Measurements from ENCODE around the gene DYSF. TPM values are rescaled to one million over a fixed set of nuclear protein-coding genes. Genes with fewer than 3 reads are reported as not detected.

The DYSF gene
- total RNA-seq, 1 donor from 2014 or later: 48.8 TPM

DNA sequence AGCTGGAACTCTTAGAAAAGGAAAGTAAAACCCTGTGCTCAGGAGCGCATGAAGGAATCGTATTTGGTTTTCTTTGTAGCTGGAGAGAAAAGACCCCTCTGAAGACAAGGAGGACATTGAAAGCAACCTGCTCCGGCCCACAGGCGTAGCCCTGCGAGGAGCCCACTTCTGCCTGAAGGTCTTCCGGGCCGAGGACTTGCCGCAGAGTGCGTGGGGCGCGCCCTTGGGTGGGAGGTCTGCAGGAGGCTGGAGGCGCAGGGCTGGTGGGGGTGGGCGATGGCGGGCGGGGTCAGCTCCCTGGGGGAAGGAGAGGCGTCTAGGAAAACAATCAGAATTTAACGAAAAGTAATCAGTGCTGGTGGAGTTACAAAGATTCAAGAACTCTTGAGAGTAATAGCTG is 72.8 kb downstream of the DYSF start:
- no peak for DNase-seq (ENCODE audit: low read depth in 2 of 2)

GRCh38 chr2:71526975-71527374 is 73.6 kb downstream of the DYSF start:
- no peak for DNase-seq (ENCODE audit: low read depth in 2 of 2)

DNA sequence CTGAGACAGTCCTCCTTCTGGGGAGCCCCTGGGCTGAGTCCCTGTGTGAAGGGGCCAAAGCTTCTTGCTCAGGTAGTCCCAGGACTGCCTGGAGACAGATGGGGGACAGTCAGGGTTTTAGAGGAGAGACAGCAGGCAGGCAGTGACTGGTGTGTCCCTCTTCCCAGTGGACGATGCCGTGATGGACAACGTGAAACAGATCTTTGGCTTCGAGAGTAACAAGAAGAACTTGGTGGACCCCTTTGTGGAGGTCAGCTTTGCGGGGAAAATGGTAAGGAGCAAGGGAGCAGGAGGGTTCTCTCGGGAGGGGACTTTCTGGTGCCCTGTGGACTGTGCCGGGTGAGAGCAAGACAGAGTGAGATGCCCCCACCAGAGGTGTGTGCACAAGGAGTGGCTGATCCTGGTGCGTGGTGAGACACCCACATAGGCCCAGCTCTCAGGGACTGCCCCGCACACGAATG is 74.8 kb downstream of the DYSF start:
- DNase-seq (ENCODE audit: low read depth in 2 of 2): no peak

DNA sequence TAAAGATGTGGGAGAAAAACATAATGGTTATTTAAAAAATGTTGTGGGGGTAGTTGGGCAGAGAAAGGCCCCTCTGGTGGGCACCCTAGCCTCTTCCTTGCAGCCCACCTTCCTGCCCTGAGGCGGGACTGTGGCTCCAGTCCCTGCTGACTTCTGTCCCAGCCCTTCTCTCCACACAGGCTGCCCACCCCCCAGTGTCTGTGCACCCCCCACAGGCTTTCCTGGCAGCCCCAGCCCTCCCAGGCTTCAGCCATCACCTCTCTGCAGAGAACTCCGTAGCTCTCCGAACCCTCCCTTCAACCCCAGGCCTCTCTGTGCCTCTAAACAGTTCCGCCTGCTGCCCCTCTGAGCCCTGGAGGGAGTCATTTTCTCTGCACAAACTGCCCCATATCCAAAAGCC is 75.4 kb downstream of the DYSF start:
- DNase-seq (ENCODE audit: low read depth in 2 of 2): no peak

- DNase-seq (ENCODE audit: low read depth in 2 of 2): no peak
These were observed 76.8 kb downstream of the DYSF start for GRCh38 chr2:71530211-71530610.

DNA sequence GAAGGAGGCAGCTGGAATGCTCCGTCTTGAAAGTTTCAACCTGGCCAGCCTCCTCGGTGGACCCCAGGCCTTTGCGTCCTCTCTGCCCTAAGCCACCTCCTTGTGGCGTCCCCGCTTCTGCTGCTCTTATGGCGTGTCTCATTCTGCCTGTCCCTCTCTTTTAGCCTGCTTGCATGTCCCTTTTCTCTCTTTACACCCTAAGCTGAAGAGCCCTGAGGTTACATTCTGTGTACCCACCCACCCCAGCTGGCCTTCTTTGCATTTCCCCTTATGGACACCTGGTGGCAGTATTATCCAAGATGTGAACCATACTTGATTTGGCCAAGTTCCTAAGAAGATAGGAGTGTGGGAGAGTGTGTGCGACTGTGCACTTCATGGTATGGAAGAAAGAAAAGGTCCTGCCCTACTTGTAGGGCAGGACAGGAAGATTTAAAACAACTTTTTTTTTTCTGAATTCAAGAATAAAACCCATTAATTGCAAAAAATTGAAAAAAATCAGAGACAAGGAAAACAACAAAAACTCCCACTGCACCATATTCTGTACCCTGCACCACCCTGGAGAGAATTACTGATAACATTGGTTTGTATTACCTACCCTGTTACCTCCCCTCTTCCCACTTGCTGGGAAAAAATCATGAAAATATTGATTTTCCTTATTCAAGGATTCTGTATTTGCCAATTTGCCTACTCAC is 77.4 kb downstream of the DYSF start:
- DNase-seq (ENCODE audit: low read depth in 2 of 2): peak; percentile 60 to 65

- DNase-seq (ENCODE audit: low read depth in 2 of 2): peak; percentile 35 to 81
These were observed 78.2 kb downstream of the DYSF start for GRCh38 chr2:71531522-71532047.

GRCh38 chr2:71532327-71532726 is 79.0 kb downstream of the DYSF start:
- DNase-seq (ENCODE audit: low read depth in 2 of 2): no peak

GRCh38 chr2:71534201-71534600 is 80.8 kb downstream of the DYSF start:
- no peak for DNase-seq (ENCODE audit: low read depth in 2 of 2)

DNA sequence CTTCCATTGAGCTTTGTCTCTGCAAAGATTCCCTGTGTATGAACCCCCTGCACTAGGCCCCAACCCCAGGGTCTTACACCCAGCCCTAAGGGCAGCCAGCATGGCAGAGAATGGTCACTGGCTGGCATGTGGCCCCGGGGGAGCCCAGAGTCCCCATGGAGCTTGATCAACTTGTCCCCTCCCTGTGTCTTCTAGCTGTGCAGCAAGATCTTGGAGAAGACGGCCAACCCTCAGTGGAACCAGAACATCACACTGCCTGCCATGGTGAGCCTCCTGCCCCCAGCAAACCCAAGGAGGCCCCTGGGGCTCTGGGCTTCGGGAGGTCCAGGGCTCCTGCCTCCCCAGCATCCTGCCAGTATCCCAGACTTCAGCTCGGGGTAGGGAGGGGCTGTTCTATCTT is 81.5 kb downstream of the DYSF start:
- no peak for DNase-seq (ENCODE audit: low read depth in 2 of 2)

DNA sequence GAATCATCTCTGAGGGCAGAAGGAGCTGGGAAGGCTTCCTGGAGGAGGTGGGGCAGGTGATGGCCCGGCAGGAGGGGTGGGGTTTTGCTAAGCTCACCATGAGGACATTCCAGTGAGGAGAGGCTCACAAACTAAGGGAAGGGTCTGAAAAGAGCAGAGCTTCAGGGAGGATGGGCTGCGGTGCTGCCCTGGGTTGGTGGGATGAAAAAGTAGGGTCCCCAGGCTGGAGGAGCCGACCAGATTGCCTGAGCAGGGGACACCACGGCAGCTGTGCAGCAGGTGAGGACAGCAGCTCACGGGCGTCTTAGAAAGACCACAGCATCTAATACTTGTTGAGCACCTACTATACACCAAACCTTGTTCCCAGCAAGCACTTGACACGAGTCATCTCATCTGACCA is 82.2 kb downstream of the DYSF start:
- no peak for DNase-seq (ENCODE audit: low read depth in 2 of 2)

DNA sequence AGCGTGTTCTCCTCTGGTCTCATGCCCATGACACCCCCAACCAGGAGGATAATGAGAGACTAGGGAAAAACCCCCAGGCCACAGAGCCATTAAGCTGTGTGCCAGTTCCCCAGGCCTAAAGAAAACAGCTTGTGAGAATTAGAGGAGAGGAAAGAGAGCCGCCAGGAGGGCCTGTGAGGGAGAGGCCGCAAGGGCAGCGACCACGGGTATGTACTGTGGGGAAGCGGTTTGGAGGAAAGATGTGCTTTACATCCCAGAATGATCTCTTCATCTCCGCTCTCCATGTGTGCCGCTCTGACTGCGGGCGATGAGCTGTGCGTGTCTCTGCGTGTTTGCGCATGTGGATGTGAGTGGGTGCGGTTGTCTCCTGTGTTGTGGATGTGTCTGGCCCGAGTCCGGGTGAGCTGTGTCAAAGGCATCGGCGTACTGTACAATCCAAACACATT is 82.9 kb downstream of the DYSF start:
- DNase-seq (ENCODE audit: low read depth in 2 of 2): no peak

- DNase-seq (ENCODE audit: low read depth in 2 of 2): no peak
These were observed 84.9 kb downstream of the DYSF start for GRCh38 chr2:71538241-71538640.

DNA sequence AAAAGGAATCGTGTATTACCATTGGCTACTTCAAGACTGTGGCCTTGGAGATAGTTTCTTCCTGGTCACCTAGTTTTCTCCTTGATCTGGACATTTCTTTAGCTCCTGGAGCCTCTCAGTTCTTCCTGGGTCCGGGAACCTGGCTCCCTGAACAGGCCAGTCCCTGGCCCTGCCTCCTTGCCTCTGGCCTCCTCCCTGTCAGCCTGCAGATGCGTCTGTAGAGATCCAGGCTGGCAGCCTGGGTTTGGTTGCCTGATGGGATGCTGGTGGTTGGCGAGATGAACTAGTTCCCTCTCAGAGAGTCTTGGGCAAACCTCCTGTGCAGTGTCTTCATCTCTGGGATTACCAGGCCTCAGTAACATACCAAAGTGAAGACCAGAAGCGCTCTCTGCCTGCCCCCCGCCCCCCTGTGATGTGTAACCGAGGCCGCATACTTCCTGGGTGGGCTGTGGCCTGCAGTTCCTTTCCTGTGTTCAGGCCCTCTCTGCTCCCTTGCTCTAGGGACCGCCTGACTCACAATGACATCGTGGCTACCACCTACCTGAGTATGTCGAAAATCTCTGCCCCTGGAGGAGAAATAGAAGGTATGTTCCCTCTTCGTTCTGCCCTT is 85.4 kb downstream of the DYSF start:
- no peak for DNase-seq (ENCODE audit: low read depth in 2 of 2)

GRCh38 chr2:71540818-71541217 is 87.5 kb downstream of the DYSF start:
- no peak for DNase-seq (ENCODE audit: low read depth in 2 of 2)

DNA sequence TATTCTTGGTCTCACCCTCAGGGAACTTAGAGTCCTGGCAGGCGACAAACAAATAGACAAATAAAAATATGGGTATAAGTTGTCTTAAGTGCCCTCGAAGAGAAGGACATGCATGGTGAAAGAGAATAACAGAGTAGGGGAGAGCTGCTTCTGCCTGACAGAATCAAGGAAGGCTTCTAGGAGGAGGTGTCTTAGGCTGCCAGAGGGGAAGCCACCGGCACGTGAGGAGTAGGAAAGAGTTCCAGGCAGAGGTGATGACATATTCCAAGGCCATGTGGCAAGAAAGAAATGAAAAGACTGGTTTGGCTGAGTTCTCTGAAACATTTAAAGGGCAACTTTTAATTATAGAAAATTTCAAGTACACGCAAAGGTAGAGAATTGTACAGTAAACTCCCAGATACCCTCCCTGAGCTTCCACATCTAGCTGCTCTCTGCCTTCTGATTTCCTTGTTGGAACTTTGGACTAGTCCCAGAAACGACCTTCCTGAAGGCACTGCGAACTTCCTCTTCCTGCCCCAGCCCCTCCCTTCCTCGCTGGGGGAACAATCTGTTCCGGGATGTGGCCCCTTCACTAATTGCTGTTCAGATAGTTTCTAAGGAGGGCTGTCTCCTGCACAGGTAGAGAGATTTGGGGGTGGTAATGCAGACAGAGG is 91.7 kb downstream of the DYSF start:
- DNase-seq (ENCODE audit: low read depth in 2 of 2): peak; percentile 28 to 45

- peak; percentile 73 to 88 for DNase-seq (ENCODE audit: low read depth in 2 of 2)
These were observed 92.4 kb downstream of the DYSF start for GRCh38 chr2:71545572-71546274.

- DNase-seq (ENCODE audit: low read depth in 2 of 2): no peak
These were observed 92.9 kb downstream of the DYSF start for GRCh38 chr2:71546275-71546638.

- DNase-seq (ENCODE audit: low read depth in 2 of 2): no peak
These were observed 93.5 kb downstream of the DYSF start for GRCh38 chr2:71546777-71547281.

DNA sequence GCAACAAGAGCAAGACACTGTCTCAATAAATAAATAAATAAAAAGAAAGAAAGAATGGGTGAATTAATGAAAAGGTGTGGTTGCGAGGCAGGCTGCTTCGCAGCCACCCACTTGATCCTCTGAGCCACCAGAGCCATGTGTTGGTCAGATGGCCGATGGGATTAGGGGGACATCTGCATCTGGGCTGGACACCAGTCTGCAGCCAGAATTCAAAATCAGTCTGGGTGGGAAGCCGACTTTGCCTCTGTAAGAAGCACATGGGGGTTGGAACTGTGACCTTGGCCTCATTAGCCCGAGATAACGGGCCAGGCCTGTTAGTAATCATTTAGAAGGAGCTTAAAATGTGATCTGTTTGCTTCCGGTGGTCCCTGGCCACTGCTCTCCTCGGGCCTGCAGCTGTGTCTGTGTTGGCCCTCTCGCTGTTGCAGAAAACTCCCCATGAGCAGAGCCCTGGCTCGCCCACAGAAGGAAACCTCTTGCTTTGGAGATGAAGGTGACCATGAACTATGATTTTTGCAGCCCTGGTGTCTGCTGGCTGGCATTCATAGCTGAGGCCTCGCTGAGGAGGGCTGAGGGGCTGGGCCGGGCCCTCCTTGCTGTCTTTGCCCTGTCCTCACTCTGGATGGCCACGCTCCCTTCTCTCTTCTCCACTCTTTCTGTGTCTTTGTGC is 94.4 kb downstream of the DYSF start:
- DNase-seq (ENCODE audit: low read depth in 2 of 2): no peak

All from lung microvascular endothelial cell (primary cell).